ENCODE measurements around the gene PRUNE2. TPM values are rescaled to one million over a fixed set of nuclear protein-coding genes. Genes with fewer than 3 reads are reported as not detected.

The PRUNE2 gene
- total and polyA plus RNA-seq, 2 of the 8 experiments (the other 6 are each of a cell fraction or from before 2014, with no cell fraction given) = 5.5 to 13.3 TPM

- Histone ChIP-seq H2BK120ac (replicated peaks; ENCODE audit: low read depth, low read length) (no peak overlapping the region), H2BK5ac (ENCODE audit: low read depth, low read length) (no peak overlapping the region), H4K8ac (ENCODE audit: extremely low read depth, insufficient read depth, low read length) (no peak overlapping the region), H4K5ac (ENCODE audit: insufficient read length, low read depth, low read length) (no peak overlapping the region), H3K4me1 (replicated peaks in 1 of 4; ENCODE audit: control insufficient read depth in 3 of 4, insufficient read depth in 4 of 4, low read length in 3 of 4) (peaks cover 0 to 4% (median 2%) of the 10 kb centered on the region in 4 experiments; a peak in 2 of 7 replicates), H2BK15ac (ENCODE audit: low read length) (no peak overlapping the region), H3K56ac (replicated peaks; ENCODE audit: insufficient read length, low read depth, low read length) (no peak overlapping the region), H3K27ac (ENCODE audit: low read depth, low read length) (no peak overlapping the region), H2AK5ac (ENCODE audit: low read depth, low read length) (no peak overlapping the region), H4K20me1 (replicated peaks in 1 of 2; ENCODE audit: control insufficient read depth in 1 of 2, insufficient read depth in 2 of 2, low read length in 2 of 2) (no peaks in the 10 kb centered on the region), H3K18ac (ENCODE audit: extremely low read depth, low read length) (no peak overlapping the region), H4K91ac (replicated peaks; ENCODE audit: insufficient read length, low read length) (no peak overlapping the region), H3K9me3 (ENCODE audit: insufficient read depth in 2 of 2, low read depth in 1 of 2, low read length in 1 of 2) (no peaks in the 10 kb centered on the region), H3K4me3 (ENCODE audit: extremely low read depth in 1 of 4, insufficient read depth in 2 of 4, low read depth in 3 of 4, low read length in 4 of 4) (no peak overlapping the region), H3K9ac (replicated peaks in 1 of 4; ENCODE audit: extremely low read depth in 1 of 4, low read depth in 3 of 4, low read length in 3 of 4) (no peak overlapping the region), H3K79me1 (ENCODE audit: low read depth, low read length) (no peaks in the 10 kb centered on the region), H3K14ac (ENCODE audit: insufficient read length) (no peak overlapping the region), H3K79me2 (ENCODE audit: control insufficient read depth in 1 of 2, insufficient read depth in 2 of 2, low read length in 2 of 2) (no peaks in the 10 kb centered on the region), H2BK12ac (ENCODE audit: low read depth, low read length) (no peak overlapping the region), H3K23ac (ENCODE audit: insufficient read length) (no peak overlapping the region), H3K27me3 (replicated peaks in 1 of 4; ENCODE audit: control insufficient read depth in 3 of 4, extremely low read depth in 1 of 4, insufficient read depth in 3 of 4, low read length in 3 of 4) (no peaks in the 10 kb centered on the region), H3K4ac (replicated peaks; ENCODE audit: insufficient read length, low read depth, low read length) (peak overlapping the region; percentile 50), H2AFZ (ENCODE audit: low read length) (no peak overlapping the region), H3K36me3 (ENCODE audit: control insufficient read depth in 2 of 4, insufficient read depth in 4 of 4, low read length in 3 of 4) (no peaks in the 10 kb centered on the region), H3K4me2 (ENCODE audit: insufficient read depth in 1 of 2, low read depth in 2 of 2, low read length in 2 of 2) (no peak overlapping the region), H2BK20ac (ENCODE audit: low read length) (no peak overlapping the region), H3K23me2 (ENCODE audit: low read depth, low read length) (no peaks in the 10 kb centered on the region)
- WGBS, 2 experiments (ENCODE audit: extremely low coverage in 1 of 2, insufficient coverage in 1 of 2, insufficient read length in 1 of 2, insufficient replicate concordance in 2 of 2, low coverage in 1 of 2, low lambda C conversion rate in 2 of 2, missing lambda C conversion rate in 1 of 2) = 87% methylated on average over 2 of the region's 2 CpGs; no CpG with 5 or more reads in 1 of the 2 experiments
- CTCF ChIA-PET (ENCODE audit: partially characterized antibody) = interaction anchor here (0.7 kb wide), 1 partner anchor 28 kb away, joined by 3 read pairs; no protein-coding TSS in a partner anchor
- no peak for FAIRE-seq
- no peak for DNase-seq (ENCODE audit: low read depth in 1 of 2, low spot score in 2 of 2)
- POLR2A ChIA-PET (ENCODE audit: partially characterized antibody) = no interaction called here
- TF ChIP-seq MAX (IDR thresholded peaks at IDR 0.05) = no peak
- TF ChIP-seq CREB1 (IDR thresholded peaks at IDR 0.05) = no peak
- no peak for TF ChIP-seq TBP (IDR thresholded peaks at IDR 0.05; ENCODE audit: low read depth, low read length)
- no peak for TF ChIP-seq KDM4A (IDR thresholded peaks at IDR 0.05; ENCODE audit: low read depth, low read length, severe bottlenecking)
- no peak for TF ChIP-seq POLR2AphosphoS5 (IDR thresholded peaks at IDR 0.05; ENCODE audit: low read depth, low read length)
- no peak for TF ChIP-seq RAD21 (IDR thresholded peaks at IDR 0.05 in 1 of 2, conservative IDR thresholded peaks at IDR 0.05 in 1 of 2; ENCODE audit: low read depth in 2 of 2, low read length in 2 of 2)
- no peak for TF ChIP-seq JUND (IDR thresholded peaks at IDR 0.05; ENCODE audit: low read length)
- TF ChIP-seq KDM5A (IDR thresholded peaks at IDR 0.05; ENCODE audit: low read length) = no peak
- no peak for TF ChIP-seq SAP30 (IDR thresholded peaks at IDR 0.05; ENCODE audit: insufficient read depth, insufficient replicate concordance, low read length)
- TF ChIP-seq HDAC2 (IDR thresholded peaks at IDR 0.05; ENCODE audit: borderline replicate concordance in 1 of 2, low read depth in 2 of 2, low read length in 2 of 2) = no peak
- no peak for TF ChIP-seq CTBP2 (IDR thresholded peaks at IDR 0.05; ENCODE audit: borderline replicate concordance, insufficient read depth, insufficient read length, low read length)
- no peak for TF ChIP-seq NANOG (IDR thresholded peaks at IDR 0.05; ENCODE audit: insufficient read depth, low read depth, low read length, poor library complexity, severe bottlenecking)
- TF ChIP-seq SRF (IDR thresholded peaks at IDR 0.05; ENCODE audit: low read depth, low read length) = no peak
- TF ChIP-seq NRF1 (IDR thresholded peaks at IDR 0.05; ENCODE audit: low read depth, low read length) = no peak
These were observed 7.6 kb upstream of the PRUNE2 start for GRCh38 chr9:76913467-76913866.

All from H1 (cell line).